Activated T-cell treated with anti-CD3 and anti-CD28 coated beads, Interleukin-2, amount 50 U/mL, for 24 hours (primary cell): ENCODE data around the gene SPC24.
A peak's percentile ranks its signal among the peaks of the same experiment; 100 is the strongest.
"Not testable (repeated sequence)": the region's sequence is repeated elsewhere in the genome, so short reads cannot be mapped to it uniquely, and the experiment has no call there.

Experiments used
- DNase-seq: peaks from one replicate; pipeline ENCODE4 v3.0.0-alpha.2; 2020
- H3K27ac Mint-ChIP-seq: 2 replicates; pipeline ENCODE4 v1.8.0; 2020; ENCODE audit warnings: mild to moderate bottlenecking, mixed read lengths
- H3K27me3 Mint-ChIP-seq: 2 replicates; pipeline ENCODE4 v1.8.0; 2020; ENCODE audit warnings: mixed read lengths
- H3K36me3 Mint-ChIP-seq: 2 replicates; pipeline ENCODE4 v1.8.0; 2020; ENCODE audit warnings: low read depth, mixed read lengths
- H3K4me1 Mint-ChIP-seq: 2 replicates; pipeline ENCODE4 v1.8.0; 2020; ENCODE audit warnings: low read depth, mixed read lengths
- H3K4me3 Mint-ChIP-seq: 2 replicates; pipeline ENCODE4 v1.8.0; 2020; ENCODE audit warnings: mild to moderate bottlenecking, moderate library complexity, mixed read lengths
- H3K9me3 Mint-ChIP-seq: 2 replicates; pipeline ENCODE4 v1.8.0; 2020; ENCODE audit warnings: mixed read lengths

SPC24 gene

DNA sequence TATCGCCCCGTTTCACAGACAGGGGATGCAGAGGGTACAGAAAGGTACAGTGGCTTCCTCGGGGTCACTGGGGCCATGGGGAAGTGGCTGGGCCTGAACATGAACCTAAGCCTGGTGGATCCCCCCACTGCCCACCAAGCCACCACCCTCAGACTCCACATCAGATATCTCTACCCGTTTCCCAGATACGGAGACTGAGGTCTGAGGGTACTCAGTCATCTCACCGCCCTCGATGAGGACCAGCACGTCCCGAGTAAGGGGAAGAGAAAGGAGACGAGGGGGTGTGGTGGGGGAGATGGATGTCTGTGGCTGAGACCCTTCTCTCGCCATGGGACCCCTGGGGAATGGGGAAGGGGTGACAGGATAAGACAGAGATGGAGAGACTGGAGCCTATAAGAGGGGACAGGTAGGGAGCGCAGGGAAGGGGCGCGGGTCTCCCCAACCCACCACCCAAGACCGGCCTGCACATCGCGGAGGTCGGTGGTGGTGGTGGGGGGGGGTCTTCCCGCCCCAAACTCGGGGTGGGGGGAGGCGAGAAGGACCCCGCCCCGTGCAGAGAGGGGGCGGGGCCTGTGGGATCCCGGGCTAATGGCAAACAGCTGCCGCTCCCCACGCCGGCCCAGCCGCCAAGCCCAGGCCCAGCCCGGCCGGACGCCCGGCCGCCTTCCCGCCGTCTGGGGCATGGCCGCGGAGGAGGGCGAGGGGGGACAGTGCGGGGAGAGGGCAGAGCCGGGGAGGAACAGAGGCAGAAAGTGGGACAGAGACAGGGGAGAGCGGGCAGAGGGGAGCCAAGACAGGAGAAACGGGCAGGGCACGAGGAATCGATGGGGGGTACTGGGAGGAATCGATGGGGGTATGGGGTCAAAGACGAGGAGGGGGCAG, 41.1 kb upstream of the SPC24 start:
- DNase-seq: no peak

DNA sequence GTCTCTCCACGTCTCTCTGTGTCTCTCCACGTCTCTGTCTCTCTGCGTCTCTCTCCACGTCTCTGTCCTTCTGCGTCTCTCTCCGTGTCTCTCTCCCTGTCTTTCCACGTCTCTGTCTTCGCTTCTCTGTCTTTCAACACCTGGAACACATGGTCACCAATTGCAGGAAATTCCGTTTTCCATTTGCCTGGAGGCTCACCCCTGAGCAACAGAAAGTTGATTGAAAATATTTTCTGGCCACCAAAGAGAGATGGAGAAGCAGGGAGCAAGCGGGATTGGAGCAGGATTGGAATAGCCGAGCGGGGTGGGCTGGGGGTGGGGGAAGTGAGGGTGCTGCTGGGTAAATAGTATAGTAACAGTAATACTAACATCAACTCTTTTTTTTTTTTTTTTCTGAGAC, 40.1 kb upstream of the SPC24 start:
- no peak overlapping the region for H3K4me3 Mint-ChIP-seq
- peaks cover 8% of the 10 kb centered on the region for H3K4me1 Mint-ChIP-seq
- H3K27ac Mint-ChIP-seq: no peak overlapping the region
- no peak for DNase-seq
- peaks cover 20% of the 10 kb centered on the region for H3K27me3 Mint-ChIP-seq
- H3K9me3 Mint-ChIP-seq: no peaks in the 10 kb centered on the region
- H3K36me3 Mint-ChIP-seq: no peaks in the 10 kb centered on the region

More for the DNA sequence above, 41.1 kb upstream of the SPC24 start:
- H3K4me3 Mint-ChIP-seq: peak overlapping the region; percentile 54
- H3K4me1 Mint-ChIP-seq: peaks cover 8% of the 10 kb centered on the region
- H3K9me3 Mint-ChIP-seq: no peaks in the 10 kb centered on the region
- no peaks in the 10 kb centered on the region for H3K36me3 Mint-ChIP-seq
- H3K27ac Mint-ChIP-seq: no peak overlapping the region
- peaks cover 20% of the 10 kb centered on the region for H3K27me3 Mint-ChIP-seq

DNA sequence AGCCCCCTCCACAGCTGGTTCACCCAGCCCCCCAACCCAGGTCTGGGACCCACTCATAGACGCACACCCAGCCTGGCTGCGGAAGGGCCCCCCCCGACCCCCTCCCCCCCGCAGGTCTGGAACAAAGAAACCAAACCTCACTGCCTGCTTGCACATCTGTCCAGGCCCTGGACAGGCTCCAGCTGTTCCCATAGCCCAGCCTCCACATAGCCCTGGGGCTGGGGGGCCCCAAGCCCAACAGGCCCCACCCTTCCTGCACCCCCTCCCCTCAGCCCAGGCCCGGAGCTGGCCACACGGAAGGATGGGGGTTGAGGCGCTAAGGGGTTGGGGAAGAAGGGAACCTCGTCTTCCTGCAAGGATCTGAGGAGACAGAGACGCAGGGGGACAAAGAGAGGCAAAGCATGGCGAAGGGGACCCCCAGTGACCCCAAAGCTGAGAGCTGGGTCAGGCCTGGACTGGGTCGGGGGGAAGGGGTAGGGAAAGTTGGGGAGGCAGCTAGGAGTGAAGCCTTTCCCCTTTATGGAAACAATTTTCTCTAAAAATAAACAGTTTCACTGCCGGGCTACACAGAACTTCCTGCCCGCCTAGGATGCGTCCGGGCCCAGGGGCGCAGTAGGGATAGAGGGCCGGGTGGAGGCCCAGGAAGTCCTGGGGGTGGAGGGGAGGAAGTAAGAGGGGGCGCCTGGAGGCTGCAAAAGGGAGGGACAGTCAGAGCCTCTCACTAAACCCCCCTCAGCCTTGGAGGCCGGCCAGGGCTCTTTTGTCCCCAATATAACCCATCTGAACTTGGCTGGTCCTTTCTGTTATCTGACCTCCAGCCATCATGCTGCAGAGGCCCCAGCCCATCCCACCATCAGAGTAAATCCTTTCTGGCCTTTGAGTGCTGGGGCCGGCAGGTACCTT, 39.3 kb upstream of the SPC24 start:
- Mint-ChIP-seq H3K9me3 (no peaks in the 10 kb centered on the region), H3K4me3 (no peak overlapping the region), H3K27ac (no peak overlapping the region), H3K36me3 (no peaks in the 10 kb centered on the region), H3K4me1 (peaks cover 8% of the 10 kb centered on the region), H3K27me3 (peaks cover 20% of the 10 kb centered on the region)
- DNase-seq: no peak

DNA sequence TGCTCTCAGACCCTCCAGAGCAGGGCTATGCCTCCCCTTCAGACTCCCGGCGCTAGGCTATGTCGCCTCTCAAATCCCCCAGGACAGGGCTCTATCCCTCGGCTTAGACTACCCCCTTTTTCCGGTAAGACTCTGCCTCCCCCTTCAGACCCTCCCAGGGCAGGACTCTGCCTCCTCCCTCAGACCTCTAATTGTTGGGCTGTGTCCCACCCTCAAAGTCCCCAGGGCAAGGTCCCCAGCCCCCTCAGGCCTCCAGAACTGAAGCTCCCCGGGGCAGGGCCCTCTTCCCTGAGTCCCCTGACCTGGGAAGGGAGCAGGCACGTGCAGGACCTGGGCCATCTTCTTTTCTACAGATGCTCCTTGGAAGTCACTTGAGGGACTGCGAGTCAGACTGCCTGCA, 38.6 kb upstream of the SPC24 start:
- Mint-ChIP-seq H3K4me1 (peaks cover 8% of the 10 kb centered on the region), H3K36me3 (no peaks in the 10 kb centered on the region), H3K27me3 (peaks cover 20% of the 10 kb centered on the region), H3K27ac (no peak overlapping the region), H3K4me3 (no peak overlapping the region), H3K9me3 (no peaks in the 10 kb centered on the region)
- no peak for DNase-seq

DNA sequence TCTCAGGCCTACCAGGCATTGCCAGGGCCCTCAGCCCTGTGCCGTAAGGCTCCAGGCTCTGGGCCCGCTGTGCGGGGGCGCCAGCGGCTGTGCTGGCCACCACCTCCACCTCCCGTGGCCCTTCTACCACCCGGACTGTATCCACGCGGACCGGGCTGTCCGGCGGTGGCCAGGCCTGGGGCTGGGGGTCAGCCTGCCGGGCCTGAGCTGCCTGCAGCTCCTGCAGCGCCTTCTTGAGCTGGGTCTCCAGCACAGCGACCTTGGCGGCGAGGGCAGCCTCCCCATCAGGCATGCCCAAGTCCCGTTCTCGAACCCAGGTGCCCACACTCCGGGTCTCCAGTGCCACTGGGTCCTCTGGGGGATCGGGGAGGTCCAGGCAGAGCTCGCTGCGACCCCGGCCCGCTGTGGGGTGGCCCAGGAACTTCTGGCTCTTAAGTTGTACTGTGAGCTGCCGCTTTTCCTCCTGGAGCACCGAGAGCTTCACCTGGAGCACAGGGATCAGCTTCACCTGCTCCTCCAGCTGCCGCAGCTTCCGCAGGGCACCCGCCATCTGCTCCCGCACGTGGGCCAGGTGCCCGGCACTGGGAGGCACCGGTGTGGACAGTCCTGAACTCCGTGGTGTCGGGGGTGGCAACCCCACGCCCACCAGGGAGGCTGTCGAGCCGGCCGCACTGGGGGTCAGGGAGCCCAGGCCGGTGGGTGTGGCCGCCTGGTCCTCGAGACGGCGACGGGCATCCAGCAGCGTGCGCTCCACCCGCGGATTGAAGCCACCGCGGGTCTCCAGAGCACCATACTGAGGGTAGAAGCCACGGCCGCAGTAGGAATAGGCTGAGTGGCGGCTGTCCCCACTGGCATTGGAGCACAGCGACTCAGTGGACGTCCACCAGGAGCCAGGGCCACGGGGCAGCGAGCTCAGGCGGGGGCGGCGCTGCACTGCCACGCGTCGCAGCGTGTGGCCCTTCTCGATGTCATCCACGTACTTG, 37.7 kb upstream of the SPC24 start:
- H3K36me3 Mint-ChIP-seq: no peaks in the 10 kb centered on the region
- H3K27me3 Mint-ChIP-seq: peaks cover 20% of the 10 kb centered on the region
- peaks cover 8% of the 10 kb centered on the region for H3K4me1 Mint-ChIP-seq
- no peak overlapping the region for H3K4me3 Mint-ChIP-seq
- no peaks in the 10 kb centered on the region for H3K9me3 Mint-ChIP-seq
- no peak for DNase-seq
- H3K27ac Mint-ChIP-seq: no peak overlapping the region

DNA sequence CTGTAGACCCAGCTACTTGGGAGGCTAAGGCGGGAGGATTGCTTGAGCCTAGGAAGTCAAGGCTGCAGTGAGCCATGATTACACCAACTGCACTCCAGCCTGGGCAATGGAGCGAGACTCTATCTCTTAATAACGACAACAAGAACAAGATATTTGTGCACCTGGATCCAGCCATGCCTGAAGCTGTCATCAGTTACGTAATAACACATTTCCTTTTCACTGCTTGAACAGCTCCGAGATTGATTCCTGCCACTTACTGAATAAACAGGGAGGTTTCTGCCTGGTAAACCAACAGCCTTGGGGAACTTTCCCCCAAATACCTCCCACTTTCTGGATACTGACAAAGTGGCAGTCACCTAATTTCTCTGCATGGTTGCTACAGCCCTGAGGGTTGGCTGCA, 36.4 kb upstream of the SPC24 start:
- peaks cover 4% of the 10 kb centered on the region for H3K4me1 Mint-ChIP-seq
- H3K27ac Mint-ChIP-seq: no peak overlapping the region
- no peak for DNase-seq
- no peaks in the 10 kb centered on the region for H3K36me3 Mint-ChIP-seq
- no peak overlapping the region for H3K4me3 Mint-ChIP-seq
- H3K27me3 Mint-ChIP-seq: peaks cover 17% of the 10 kb centered on the region
- no peaks in the 10 kb centered on the region for H3K9me3 Mint-ChIP-seq

DNA sequence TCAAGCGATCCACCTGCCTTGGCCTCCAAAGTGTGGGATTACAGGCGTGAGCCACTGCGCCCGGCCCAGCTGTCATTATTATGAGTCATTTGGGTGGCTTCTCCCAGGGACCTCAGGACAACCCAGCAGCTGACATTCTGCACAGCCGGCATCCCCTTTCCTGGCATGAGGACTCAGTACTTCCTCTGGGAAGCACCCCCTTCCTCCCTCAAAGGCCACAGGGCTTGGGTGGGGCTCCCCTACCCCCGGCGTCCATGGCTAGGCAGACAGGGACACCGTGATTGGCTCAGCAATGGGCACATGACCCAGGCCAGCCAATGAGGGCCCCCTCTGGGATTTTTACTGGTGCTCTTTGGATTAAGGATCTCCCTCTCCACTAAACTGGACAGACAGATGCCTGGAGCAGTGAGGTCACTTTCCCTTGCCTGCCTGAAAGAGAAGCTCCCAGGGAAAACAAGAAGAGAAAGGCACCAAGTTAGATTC, 35.7 kb upstream of the SPC24 start:
- DNase-seq: no peak
- H3K4me1 Mint-ChIP-seq: peaks cover 2% of the 10 kb centered on the region
- H3K27ac Mint-ChIP-seq: no peak overlapping the region
- H3K36me3 Mint-ChIP-seq: no peaks in the 10 kb centered on the region
- H3K4me3 Mint-ChIP-seq: no peak overlapping the region
- no peaks in the 10 kb centered on the region for H3K9me3 Mint-ChIP-seq
- peaks cover 14% of the 10 kb centered on the region for H3K27me3 Mint-ChIP-seq

DNA sequence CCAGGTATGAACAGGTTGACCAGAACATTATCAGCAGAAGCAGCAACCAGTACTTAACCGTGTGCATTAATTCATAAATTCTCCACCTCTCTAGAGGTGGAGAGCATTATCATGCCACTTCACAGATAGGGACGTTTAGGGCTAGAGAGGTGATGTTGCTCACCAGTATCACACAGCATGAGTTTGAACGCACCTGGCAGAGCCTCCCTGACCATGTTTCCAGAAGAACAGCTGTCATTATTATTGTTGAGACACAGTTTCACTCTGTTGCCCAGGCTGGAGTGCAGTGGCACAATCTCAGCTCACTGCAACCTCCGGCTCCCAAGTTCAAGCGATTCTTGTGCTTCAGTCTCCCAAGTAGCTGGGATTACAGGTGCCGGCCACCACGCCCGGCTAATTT, 34.9 kb upstream of the SPC24 start:
- peaks cover 7% of the 10 kb centered on the region for H3K27me3 Mint-ChIP-seq
- H3K36me3 Mint-ChIP-seq: no peaks in the 10 kb centered on the region
- H3K9me3 Mint-ChIP-seq: no peaks in the 10 kb centered on the region
- no peak overlapping the region for H3K4me3 Mint-ChIP-seq
- peaks cover under 1% of the 10 kb centered on the region for H3K4me1 Mint-ChIP-seq
- no peak overlapping the region for H3K27ac Mint-ChIP-seq
- no peak for DNase-seq

DNA sequence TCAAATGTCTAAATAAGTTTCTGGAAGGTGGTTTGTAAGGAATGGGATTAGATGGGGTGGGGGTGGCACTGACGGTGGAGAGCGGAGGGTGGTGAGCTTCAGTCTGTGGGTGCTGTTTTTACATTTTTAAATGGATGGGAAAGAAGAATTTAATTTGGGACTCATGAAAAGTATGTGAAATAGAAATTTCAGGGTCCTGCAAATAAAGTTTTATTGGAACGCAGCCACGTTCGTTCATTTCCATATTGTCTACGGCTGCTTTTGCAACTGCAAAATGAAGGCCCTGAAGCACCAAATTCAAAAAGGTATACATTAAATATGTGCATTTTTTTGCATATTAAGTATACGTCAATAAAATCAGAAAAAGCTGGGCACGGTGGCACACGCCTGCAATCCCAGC, 31.9 kb upstream of the SPC24 start:
- DNase-seq: no peak
- Mint-ChIP-seq H3K9me3 (no peaks in the 10 kb centered on the region), H3K27me3 (no peaks in the 10 kb centered on the region), H3K36me3 (no peaks in the 10 kb centered on the region), H3K4me1 (no peaks in the 10 kb centered on the region), H3K27ac (no peak overlapping the region), H3K4me3 (no peak overlapping the region)

DNA sequence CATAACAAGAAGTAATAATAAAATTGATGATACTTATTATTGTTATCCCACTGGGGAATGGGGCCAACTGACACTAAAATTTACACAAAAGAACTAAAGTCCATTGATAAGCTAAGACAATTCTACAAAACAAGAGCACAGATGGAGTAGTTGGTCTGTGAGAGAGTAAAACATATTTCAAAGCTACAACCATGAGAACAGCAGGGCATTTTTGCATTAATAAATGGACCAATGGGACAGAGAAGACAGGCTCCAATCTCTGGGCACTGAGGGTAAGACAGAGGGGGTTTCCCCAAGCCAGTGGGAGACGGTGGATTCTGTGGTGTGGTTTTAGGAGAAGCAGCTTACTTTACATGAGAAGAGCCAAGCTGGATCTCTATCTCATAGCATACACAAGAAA, 27.4 kb upstream of the SPC24 start:
- Mint-ChIP-seq H3K27me3 (no peaks in the 10 kb centered on the region), H3K9me3 (no peaks in the 10 kb centered on the region), H3K36me3 (no peaks in the 10 kb centered on the region), H3K27ac (no peak overlapping the region), H3K4me1 (peaks cover 6% of the 10 kb centered on the region), H3K4me3 (no peak overlapping the region)
- DNase-seq: no peak

DNA sequence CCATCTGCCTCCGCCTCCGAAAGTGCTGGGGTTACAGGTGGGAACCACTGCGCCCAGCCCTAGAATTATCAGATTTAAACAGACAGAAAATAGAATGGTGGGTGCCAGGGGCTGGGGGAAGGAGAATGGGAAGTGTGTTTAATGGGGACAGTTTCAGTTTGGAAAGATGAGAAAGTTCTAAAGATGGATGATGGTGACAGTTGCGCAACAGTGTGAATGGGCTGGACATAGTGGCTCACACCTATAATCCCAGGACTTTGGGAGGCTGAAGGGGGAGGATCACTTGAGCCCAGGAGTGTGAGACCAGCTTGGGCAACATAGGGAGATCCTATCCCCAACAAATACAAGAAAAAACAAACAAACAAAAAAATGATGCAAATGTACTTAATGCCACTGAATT, 25.9 kb upstream of the SPC24 start:
- Mint-ChIP-seq H3K36me3 (no peaks in the 10 kb centered on the region), H3K27me3 (no peaks in the 10 kb centered on the region), H3K4me3 (no peak overlapping the region), H3K27ac (no peak overlapping the region), H3K4me1 (peaks cover 6% of the 10 kb centered on the region), H3K9me3 (no peaks in the 10 kb centered on the region)
- no peak for DNase-seq

DNA sequence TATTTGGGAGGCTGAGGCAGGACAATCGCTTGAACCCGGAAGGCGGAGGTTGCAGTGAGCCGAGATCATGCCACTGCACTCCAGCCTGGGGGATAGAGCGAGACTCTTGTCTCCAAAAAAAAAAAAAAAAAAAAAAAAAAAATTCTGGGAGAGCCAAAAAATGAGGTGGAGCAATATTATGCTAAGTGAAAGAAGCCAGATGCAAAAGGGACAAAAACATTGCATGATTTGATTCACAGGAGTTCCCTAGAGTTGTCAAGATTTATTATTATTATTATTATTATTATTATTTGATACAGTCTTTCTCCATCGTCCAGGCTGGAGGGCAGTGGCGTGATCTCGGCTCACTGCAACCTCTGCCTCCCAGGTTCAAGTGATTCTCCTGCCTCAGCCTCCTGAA, 25.4 kb upstream of the SPC24 start:
- not testable (repeated sequence) for H3K27ac Mint-ChIP-seq, H3K36me3 Mint-ChIP-seq, DNase-seq, H3K9me3 Mint-ChIP-seq, H3K4me1 Mint-ChIP-seq, H3K4me3 Mint-ChIP-seq, H3K27me3 Mint-ChIP-seq

DNA sequence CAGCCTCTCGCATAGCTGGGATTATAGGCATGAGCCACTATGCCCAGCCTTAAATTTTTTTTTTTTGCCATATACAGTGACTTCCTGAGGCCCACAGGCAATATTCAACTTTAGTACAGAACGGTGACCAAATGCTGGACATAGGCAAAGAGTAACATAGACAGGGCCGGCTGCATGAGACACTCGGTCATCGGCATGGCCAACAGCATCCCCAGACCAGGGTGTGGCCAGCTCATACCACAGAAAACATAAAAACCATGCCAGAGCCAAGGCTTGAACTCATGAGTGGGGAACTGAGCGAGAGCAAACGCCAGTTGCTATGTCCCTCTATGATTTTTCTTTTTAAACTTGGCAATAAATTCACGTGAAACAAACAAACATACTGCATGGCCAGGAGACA, 24.8 kb upstream of the SPC24 start:
- Mint-ChIP-seq H3K4me3 (no peak overlapping the region), H3K27ac (no peak overlapping the region), H3K4me1 (peaks cover 6% of the 10 kb centered on the region)

DNA sequence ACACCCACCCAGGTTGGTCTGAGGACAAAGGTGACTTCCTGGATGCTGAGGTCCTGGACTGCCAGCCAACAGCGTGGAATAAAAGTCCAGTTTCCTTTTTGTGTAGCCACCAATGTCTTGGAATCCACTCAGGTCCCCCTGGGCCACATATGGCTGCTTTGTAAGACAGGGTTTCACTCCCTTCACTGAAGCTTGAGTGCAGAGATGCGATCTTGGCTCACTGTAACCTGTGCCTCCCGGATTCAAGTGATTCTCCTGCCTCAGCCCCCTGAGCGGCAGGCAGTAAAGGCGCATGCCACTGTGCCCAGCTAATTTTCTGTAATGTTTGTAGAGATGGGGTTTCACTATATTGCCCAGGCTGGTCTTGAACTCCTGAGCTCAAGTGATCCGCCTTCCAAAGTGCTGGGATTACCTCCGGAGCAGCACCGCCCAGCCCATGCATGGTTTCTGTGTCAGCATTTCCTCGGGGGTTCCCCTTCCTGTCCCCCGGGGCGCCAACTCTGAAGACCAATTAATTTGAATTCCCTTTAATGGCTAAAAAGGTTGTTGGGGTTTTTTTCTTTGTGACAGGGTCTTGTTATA, 24.2 kb upstream of the SPC24 start:
- Mint-ChIP-seq H3K27me3 (no peaks in the 10 kb centered on the region), H3K36me3 (no peaks in the 10 kb centered on the region), H3K4me3 (no peak overlapping the region), H3K9me3 (no peaks in the 10 kb centered on the region), H3K27ac (no peak overlapping the region), H3K4me1 (peaks cover 6% of the 10 kb centered on the region)
- no peak for DNase-seq

More for the DNA sequence above, 24.8 kb upstream of the SPC24 start:
- Mint-ChIP-seq H3K27me3 (no peaks in the 10 kb centered on the region), H3K36me3 (no peaks in the 10 kb centered on the region), H3K9me3 (no peaks in the 10 kb centered on the region)
- no peak for DNase-seq
